ENCODE measurements around the gene DOC2A. TPM values are rescaled to one million over a fixed set of nuclear protein-coding genes. Genes with fewer than 3 reads are reported as not detected.

DOC2A gene
- total and polyA plus RNA-seq, 10 of the 15 experiments (the other 5 are each of a cell fraction or from before 2014, with no cell fraction given) = 0.06 to 0.17 (median 0.12) TPM; not detected in 6

DNA sequence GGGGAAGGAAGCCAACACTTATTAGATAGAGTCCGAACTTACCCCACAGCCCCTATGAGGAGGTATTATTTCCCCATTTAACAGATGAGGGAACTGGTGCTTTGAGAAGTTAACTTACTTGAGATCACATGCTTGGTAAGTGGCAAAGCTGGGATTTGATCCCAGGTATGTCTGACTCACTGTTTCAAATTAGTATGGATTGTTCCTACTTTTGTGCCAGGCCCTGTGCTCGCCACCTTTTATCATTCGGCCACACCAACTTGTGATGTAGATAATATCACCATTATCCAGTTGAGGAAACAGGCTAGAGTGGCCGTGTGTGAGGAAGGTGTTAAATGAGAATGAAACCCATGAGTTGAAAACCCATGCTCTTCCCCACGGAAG lies 26.1 kb downstream of the DOC2A start:
- Histone ChIP-seq H3K9ac (ENCODE audit: control insufficient read depth, insufficient read depth, low read length) (no peak overlapping the region), H3K9me3 (replicated peaks; ENCODE audit: control insufficient read depth, insufficient read depth, low read length) (no peaks in the 10 kb centered on the region), H4K20me1 (ENCODE audit: control insufficient read depth, insufficient read depth) (no peaks in the 10 kb centered on the region), H2AFZ (ENCODE audit: control insufficient read depth, low read depth, low read length) (no peak overlapping the region), H3K27ac (ENCODE audit: control insufficient read depth, insufficient read depth) (no peak overlapping the region), H3K4me3 (no peak overlapping the region), H3K36me3 (ENCODE audit: control insufficient read depth in 2 of 2, insufficient read depth in 2 of 2, low read length in 1 of 2) (peaks cover 21 to 41% of the 10 kb centered on the region in 2 experiments), H3K4me2 (ENCODE audit: control insufficient read depth, insufficient read depth) (no peak overlapping the region), H3K27me3 (replicated peaks in 1 of 2; ENCODE audit: control insufficient read depth in 2 of 2, insufficient read depth in 2 of 2, low read length in 1 of 2) (no peaks in the 10 kb centered on the region), H3K79me2 (ENCODE audit: control insufficient read depth, insufficient read depth, low read length) (no peaks in the 10 kb centered on the region), H3K4me1 (ENCODE audit: control insufficient read depth, insufficient read depth, low read length) (no peaks in the 10 kb centered on the region)
- no peak for ATAC-seq
- ChIA-PET RAD21 (ENCODE audit: unreplicated experiment) (no interaction called here), SMC1A (ENCODE audit: uncharacterized antibody, unreplicated experiment) (no interaction called here), CTCF (no interaction called here), POLR2A (no interaction called here)
- BruUV-seq (replicated peaks) = no TSS peak
- no peak for DNase-seq (ENCODE audit: low read depth, low spot score)
- FAIRE-seq = no peak
- TF ChIP-seq ESRRA (IDR thresholded peaks at IDR 0.05; ENCODE audit: low read length) (no peak), FOXM1 (IDR thresholded peaks at IDR 0.05; ENCODE audit: low read depth, low read length) (no peak), RBBP5 (conservative IDR thresholded peaks at IDR 0.05) (no peak), CBFB (IDR thresholded peaks at IDR 0.05; ENCODE audit: low read depth) (no peak), ZNF24 (IDR thresholded peaks at IDR 0.05) (no peak), STAT3 (IDR thresholded peaks at IDR 0.05; ENCODE audit: low read depth, low read length) (no peak), GABPA (IDR thresholded peaks at IDR 0.05; ENCODE audit: low read depth) (no peak), POLR2A (IDR thresholded peaks at IDR 0.05; ENCODE audit: low read depth, low read length) (no peak), RCOR1 (conservative IDR thresholded peaks at IDR 0.05; ENCODE audit: low read depth, low read length) (no peak), ZNF384 (IDR thresholded peaks at IDR 0.05; ENCODE audit: borderline replicate concordance, low read depth, low read length) (no peak), KLF5 (IDR thresholded peaks at IDR 0.05; ENCODE audit: partially characterized antibody) (no peak), CREM (IDR thresholded peaks at IDR 0.05; ENCODE audit: low read depth) (no peak), TCF7 (IDR thresholded peaks at IDR 0.05; ENCODE audit: borderline replicate concordance) (no peak)
- TF ChIP-seq, protein P1, sequence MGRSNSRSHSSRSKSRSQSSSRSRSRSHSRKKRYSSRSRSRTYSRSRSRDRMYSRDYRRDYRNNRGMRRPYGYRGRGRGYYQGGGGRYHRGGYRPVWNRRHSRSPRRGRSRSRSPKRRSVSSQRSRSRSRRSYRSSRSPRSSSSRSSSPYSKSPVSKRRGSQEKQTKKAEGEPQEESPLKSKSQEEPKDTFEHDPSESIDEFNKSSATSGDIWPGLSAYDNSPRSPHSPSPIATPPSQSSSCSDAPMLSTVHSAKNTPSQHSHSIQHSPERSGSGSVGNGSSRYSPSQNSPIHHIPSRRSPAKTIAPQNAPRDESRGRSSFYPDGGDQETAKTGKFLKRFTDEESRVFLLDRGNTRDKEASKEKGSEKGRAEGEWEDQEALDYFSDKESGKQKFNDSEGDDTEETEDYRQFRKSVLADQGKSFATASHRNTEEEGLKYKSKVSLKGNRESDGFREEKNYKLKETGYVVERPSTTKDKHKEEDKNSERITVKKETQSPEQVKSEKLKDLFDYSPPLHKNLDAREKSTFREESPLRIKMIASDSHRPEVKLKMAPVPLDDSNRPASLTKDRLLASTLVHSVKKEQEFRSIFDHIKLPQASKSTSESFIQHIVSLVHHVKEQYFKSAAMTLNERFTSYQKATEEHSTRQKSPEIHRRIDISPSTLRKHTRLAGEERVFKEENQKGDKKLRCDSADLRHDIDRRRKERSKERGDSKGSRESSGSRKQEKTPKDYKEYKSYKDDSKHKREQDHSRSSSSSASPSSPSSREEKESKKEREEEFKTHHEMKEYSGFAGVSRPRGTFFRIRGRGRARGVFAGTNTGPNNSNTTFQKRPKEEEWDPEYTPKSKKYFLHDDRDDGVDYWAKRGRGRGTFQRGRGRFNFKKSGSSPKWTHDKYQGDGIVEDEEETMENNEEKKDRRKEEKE (IDR thresholded peaks at IDR 0.05) = no peak
- TF ChIP-seq, protein P2, sequence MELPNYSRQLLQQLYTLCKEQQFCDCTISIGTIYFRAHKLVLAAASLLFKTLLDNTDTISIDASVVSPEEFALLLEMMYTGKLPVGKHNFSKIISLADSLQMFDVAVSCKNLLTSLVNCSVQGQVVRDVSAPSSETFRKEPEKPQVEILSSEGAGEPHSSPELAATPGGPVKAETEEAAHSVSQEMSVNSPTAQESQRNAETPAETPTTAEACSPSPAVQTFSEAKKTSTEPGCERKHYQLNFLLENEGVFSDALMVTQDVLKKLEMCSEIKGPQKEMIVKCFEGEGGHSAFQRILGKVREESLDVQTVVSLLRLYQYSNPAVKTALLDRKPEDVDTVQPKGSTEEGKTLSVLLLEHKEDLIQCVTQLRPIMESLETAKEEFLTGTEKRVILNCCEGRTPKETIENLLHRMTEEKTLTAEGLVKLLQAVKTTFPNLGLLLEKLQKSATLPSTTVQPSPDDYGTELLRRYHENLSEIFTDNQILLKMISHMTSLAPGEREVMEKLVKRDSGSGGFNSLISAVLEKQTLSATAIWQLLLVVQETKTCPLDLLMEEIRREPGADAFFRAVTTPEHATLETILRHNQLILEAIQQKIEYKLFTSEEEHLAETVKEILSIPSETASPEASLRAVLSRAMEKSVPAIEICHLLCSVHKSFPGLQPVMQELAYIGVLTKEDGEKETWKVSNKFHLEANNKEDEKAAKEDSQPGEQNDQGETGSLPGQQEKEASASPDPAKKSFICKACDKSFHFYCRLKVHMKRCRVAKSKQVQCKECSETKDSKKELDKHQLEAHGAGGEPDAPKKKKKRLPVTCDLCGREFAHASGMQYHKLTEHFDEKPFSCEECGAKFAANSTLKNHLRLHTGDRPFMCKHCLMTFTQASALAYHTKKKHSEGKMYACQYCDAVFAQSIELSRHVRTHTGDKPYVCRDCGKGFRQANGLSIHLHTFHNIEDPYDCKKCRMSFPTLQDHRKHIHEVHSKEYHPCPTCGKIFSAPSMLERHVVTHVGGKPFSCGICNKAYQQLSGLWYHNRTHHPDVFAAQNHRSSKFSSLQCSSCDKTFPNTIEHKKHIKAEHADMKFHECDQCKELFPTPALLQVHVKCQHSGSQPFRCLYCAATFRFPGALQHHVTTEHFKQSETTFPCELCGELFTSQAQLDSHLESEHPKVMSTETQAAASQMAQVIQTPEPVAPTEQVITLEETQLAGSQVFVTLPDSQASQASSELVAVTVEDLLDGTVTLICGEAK (IDR thresholded peaks at IDR 0.05; ENCODE audit: borderline replicate concordance) = no peak
- intact Hi-C loops (cut with micrococcal nuclease; ENCODE audit: unreplicated experiment) = no loop called here
- WGBS (ENCODE audit: insufficient coverage, insufficient replicate concordance, low lambda C conversion rate, missing lambda C conversion rate) = 88% methylated on average over 5 of the region's 5 CpGs
- in situ Hi-C loops (cut with MboI) = no loop called here

All from GM12878 (cell line).